ENCODE measurements around the gene KRT7.

KRT7 gene

DNA sequence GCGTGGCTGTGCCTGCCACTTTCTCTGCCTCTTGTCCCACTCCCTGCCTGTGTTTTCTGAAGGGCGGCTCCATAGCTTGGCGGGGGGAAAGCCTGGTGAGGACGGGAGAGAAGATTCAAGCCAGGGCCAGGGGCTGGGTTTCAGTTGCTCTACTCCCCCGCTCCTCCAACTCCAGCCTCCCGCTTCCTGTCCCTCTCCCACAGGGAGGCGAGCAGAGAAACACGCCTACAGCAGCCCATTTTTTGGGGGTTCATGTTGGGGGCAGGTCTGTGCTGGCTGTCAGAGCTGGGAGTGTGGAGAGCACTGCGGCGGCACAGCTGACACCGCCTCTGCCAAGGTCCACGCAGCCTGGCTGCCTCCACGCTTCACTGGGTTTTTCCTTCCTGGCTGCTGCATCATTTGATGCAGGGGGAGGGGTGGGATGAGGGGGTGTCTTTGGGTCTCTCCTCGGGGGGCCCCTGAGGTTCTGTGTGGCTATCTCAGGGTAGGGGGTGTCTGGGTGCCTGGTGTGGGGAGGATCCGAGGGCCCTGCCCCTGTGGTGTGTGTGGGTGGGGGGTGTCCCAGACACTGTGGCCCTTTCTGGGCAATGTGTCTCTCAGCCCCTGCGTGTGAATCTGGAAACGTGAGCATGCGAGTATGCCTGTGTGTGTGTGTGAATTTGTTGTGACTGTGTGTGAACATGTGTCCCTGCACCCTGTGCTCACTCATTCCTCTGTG, 30.5 kb upstream of the KRT7 start:
- Histone ChIP-seq H3K79me2 (ENCODE audit: control insufficient read depth, low read length) (no peaks in the 10 kb centered on the region), H3F3A (ENCODE audit: control insufficient read depth, insufficient read depth) (no peaks in the 10 kb centered on the region), H3K27ac (ENCODE audit: low read depth, low read length) (no peak overlapping the region), H3K4me2 (ENCODE audit: low read length) (no peak overlapping the region), H3K4me1 (ENCODE audit: control insufficient read depth, low read length) (no peaks in the 10 kb centered on the region), H4K20me1 (ENCODE audit: control insufficient read depth, insufficient read depth, low read depth, low read length) (no peaks in the 10 kb centered on the region), H3K27me3 (ENCODE audit: control insufficient read depth, low read length) (no peaks in the 10 kb centered on the region; the same call in 1 of the 2 replicates), H3K9me2 (replicated peaks; ENCODE audit: control insufficient read depth, low read length) (no peaks in the 10 kb centered on the region), H3K4me3 (ENCODE audit: low read length) (no peak overlapping the region), H3K36me3 (ENCODE audit: control insufficient read depth, low read length) (no peaks in the 10 kb centered on the region), H3K9me3 (ENCODE audit: control insufficient read depth, insufficient read depth, low read length) (no peaks in the 10 kb centered on the region)
- TF ChIP-seq CTCF (IDR thresholded peaks at IDR 0.05; ENCODE audit: low read depth, low read length, poor library complexity, severe bottlenecking) (no peak), EZH2phosphoT487 (IDR thresholded peaks at IDR 0.05; ENCODE audit: borderline replicate concordance, low read length) (no peak)

DNA sequence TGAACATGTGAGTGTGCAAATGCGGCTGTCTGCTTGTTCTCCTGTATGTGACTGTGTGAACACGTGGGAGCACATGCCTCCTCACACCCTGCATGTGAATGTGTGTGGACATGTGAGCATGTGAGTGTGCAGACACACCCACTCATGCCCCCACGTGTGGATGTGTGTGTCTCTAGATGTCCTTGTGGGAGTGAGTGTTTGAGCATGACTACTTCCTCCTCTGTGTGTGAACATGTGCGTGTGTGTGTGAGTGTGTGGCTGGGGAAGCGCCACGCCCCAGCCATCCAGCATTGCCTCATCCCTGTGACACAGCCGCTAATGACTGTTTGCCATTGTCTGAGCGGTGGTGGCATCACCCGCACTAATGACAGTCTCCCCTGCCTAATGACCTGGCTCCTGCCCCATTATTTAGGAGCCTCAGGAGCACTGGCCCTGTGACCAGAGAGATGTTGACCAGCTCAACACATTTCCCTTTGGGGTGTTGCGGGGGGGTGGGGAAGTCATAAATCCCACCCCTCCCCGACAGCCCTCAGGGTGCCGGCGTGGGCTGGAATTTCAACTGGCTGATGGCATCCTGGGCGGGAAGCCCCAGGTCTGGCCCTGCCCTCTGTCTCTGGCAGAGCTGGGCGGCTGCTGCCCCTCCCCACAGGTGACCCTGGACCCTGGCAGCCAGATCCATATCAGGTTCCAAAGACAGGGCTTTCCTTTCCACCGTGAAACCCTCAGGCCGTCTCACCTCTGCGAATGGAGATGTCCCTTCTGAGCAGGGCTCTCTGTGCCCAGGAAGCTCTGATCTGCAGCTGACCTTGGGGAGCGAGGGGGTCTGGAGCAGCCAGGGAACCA, 29.7 kb upstream of the KRT7 start:
- Histone ChIP-seq H3K4me1 (ENCODE audit: control insufficient read depth, low read length) (no peaks in the 10 kb centered on the region), H3F3A (ENCODE audit: control insufficient read depth, insufficient read depth) (no peaks in the 10 kb centered on the region), H3K4me3 (ENCODE audit: low read length) (no peak overlapping the region), H3K36me3 (ENCODE audit: control insufficient read depth, low read length) (no peaks in the 10 kb centered on the region), H3K27me3 (ENCODE audit: control insufficient read depth, low read length) (no peaks in the 10 kb centered on the region; the same call in 1 of the 2 replicates), H3K27ac (ENCODE audit: low read depth, low read length) (no peak overlapping the region), H3K79me2 (ENCODE audit: control insufficient read depth, low read length) (no peaks in the 10 kb centered on the region), H3K9me3 (ENCODE audit: control insufficient read depth, insufficient read depth, low read length) (no peaks in the 10 kb centered on the region), H3K9me2 (replicated peaks; ENCODE audit: control insufficient read depth, low read length) (no peaks in the 10 kb centered on the region), H4K20me1 (ENCODE audit: control insufficient read depth, insufficient read depth, low read depth, low read length) (no peaks in the 10 kb centered on the region), H3K4me2 (ENCODE audit: low read length) (no peak overlapping the region)
- TF ChIP-seq EZH2phosphoT487 (IDR thresholded peaks at IDR 0.05; ENCODE audit: borderline replicate concordance, low read length), result no peak
- TF ChIP-seq CTCF (IDR thresholded peaks at IDR 0.05; ENCODE audit: low read depth, low read length, poor library complexity, severe bottlenecking), result no peak

DNA sequence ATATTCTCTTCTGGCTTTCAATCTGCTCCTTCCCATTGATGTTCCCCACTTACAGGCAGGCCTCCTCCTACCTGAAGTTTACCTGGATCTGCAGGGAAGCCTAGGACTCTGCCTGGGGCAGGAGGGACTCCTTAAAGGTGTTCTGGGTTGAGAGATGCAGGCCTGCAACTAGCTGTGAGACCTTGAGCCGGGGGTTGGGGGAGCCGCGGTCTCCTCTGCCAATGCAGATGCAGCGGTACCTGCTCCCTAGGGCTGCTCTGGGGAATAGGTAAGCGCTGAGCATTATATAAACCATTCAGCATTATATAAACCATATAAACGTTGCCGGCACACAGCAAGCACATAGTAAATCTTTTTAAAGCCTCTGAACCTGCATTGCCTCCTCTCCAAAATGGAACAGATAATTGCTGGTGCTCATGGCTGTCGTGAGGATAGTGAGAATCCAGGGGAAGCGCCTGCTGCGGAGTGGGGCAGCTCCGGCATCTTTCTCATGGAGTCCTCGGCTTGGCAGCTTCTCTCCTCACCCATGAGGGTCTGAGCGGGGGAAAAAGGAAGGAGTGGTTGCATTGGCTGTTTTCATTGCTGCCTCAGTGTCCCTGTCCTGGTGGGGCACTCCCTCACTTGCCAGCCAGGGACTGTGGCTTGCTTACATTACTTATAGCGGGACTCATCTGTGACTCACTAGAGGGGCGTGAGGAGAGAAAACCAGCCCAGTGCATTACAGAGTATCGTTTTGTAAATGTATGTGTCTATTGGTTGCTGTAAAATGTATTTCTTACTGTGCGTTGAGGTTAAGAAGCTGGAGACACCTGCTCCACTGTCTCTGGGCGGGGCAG, 28.7 kb upstream of the KRT7 start:
- no peak for TF ChIP-seq EZH2phosphoT487 (IDR thresholded peaks at IDR 0.05; ENCODE audit: borderline replicate concordance, low read length)
- TF ChIP-seq CTCF (IDR thresholded peaks at IDR 0.05; ENCODE audit: low read depth, low read length, poor library complexity, severe bottlenecking), result no peak
- H3K79me2 ChIP-seq (ENCODE audit: control insufficient read depth, low read length), result no peaks in the 10 kb centered on the region
- H3K27me3 ChIP-seq (ENCODE audit: control insufficient read depth, low read length), result peaks cover 2% of the 10 kb centered on the region; the same call in 1 of the 2 replicates
- H3K4me3 ChIP-seq (ENCODE audit: low read length), result no peak overlapping the region
- no peaks in the 10 kb centered on the region for H4K20me1 ChIP-seq (ENCODE audit: control insufficient read depth, insufficient read depth, low read depth, low read length)
- H3F3A ChIP-seq (ENCODE audit: control insufficient read depth, insufficient read depth), result no peaks in the 10 kb centered on the region
- H3K4me1 ChIP-seq (ENCODE audit: control insufficient read depth, low read length), result no peaks in the 10 kb centered on the region
- H3K4me2 ChIP-seq (ENCODE audit: low read length), result no peak overlapping the region
- H3K9me2 ChIP-seq (replicated peaks; ENCODE audit: control insufficient read depth, low read length), result no peaks in the 10 kb centered on the region
- H3K27ac ChIP-seq (ENCODE audit: low read depth, low read length), result no peak overlapping the region
- no peaks in the 10 kb centered on the region for H3K9me3 ChIP-seq (ENCODE audit: control insufficient read depth, insufficient read depth, low read length)
- H3K36me3 ChIP-seq (ENCODE audit: control insufficient read depth, low read length), result no peaks in the 10 kb centered on the region
